ENCODE results near the gene POLG.

POLG gene

DNA sequence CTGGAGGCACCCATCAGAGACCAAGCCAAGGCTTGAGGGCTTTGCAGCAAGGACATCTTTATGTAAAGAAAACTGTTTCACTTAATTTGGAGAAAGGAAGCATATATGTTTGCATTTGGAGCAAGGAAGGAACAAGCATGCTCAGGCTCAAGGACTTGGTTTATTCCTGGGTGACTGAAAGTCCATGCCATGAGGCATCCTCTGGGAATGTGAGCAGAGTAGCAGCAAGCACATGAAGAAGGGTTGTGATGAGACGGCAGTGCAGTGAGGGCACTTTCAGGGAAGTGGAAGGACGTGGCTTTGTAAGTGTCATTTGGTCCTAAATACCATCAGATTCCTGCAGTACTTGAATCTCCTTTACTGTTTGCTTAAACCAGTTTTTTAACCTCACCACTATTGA is 26.8 kb downstream of the POLG start:
- H3K27ac ChIP-seq (ENCODE audit: insufficient read depth, low read length, poor library complexity, severe bottlenecking): no peak overlapping the region
- no peaks in the 10 kb centered on the region for H3K4me1 ChIP-seq (ENCODE audit: control insufficient read depth, insufficient read depth, low read length, poor library complexity, severe bottlenecking)
- DNase-seq: no peak
- no peaks in the 10 kb centered on the region for H3K9me3 ChIP-seq (ENCODE audit: control insufficient read depth, low read length)
- no peaks in the 10 kb centered on the region for H3K36me3 ChIP-seq (ENCODE audit: control insufficient read depth, insufficient read depth, low read length)
- H3K4me3 ChIP-seq (ENCODE audit: insufficient read depth, low read depth, low read length, poor library complexity, severe bottlenecking): no peak overlapping the region
- H3K27me3 ChIP-seq (replicated peaks; ENCODE audit: control insufficient read depth, insufficient read depth, low read length, poor library complexity, severe bottlenecking): no peaks in the 10 kb centered on the region

DNA sequence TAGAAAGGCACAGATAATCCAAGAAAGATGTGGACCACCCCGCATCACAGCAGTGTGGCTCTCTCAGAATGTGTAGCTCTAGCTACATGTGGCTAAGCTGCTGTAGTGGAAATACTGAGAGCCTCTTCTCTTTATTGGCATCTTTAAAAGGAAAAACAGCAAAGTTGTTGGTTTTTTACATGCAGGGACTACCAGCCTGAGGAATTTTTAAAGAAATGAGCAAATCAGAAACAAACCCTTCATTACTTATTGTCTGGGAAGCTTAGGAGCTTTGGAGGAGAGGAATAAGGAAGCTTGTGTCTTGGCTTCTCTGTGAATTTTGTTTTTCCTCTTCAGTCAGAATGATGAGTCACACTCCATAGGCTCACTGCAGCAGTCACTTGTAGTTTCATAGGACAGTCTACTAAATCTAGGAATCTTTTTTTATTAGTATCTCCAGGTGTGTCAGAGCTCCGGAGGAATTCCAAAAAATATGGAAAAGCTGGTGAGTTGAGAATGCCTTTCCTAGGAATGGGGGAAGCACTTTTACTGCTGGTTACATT is 27.5 kb downstream of the POLG start:
- Histone ChIP-seq H3K27ac (ENCODE audit: insufficient read depth, low read length, poor library complexity, severe bottlenecking) (no peak overlapping the region), H3K36me3 (ENCODE audit: control insufficient read depth, insufficient read depth, low read length) (no peaks in the 10 kb centered on the region), H3K4me1 (ENCODE audit: control insufficient read depth, insufficient read depth, low read length, poor library complexity, severe bottlenecking) (no peaks in the 10 kb centered on the region), H3K27me3 (replicated peaks; ENCODE audit: control insufficient read depth, insufficient read depth, low read length, poor library complexity, severe bottlenecking) (no peaks in the 10 kb centered on the region), H3K9me3 (ENCODE audit: control insufficient read depth, low read length) (no peaks in the 10 kb centered on the region), H3K4me3 (ENCODE audit: insufficient read depth, low read depth, low read length, poor library complexity, severe bottlenecking) (no peak overlapping the region)
- DNase-seq: no peak

DNA sequence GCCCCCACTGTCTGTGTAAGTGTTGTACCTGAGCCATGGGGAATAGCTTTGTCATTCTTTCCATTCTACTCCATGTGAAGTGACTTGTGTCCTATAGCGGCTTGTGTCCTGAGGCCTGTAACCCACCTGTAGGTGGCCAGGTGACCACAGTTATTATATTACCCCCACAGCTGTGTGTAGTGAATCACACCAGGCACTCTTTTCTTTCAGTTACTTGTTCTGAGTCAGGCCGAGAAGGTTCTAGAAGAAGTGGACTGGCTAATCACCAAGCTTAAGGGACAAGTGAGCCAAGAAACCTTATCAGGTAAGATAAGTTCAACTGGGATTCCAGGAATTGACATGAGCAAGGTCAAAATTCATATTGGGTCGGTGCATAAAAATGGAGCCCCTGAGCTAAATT is 29.2 kb downstream of the POLG start:
- Histone ChIP-seq H3K27me3 (replicated peaks; ENCODE audit: control insufficient read depth, insufficient read depth, low read length, poor library complexity, severe bottlenecking) (no peaks in the 10 kb centered on the region), H3K9me3 (ENCODE audit: control insufficient read depth, low read length) (no peaks in the 10 kb centered on the region), H3K4me1 (ENCODE audit: control insufficient read depth, insufficient read depth, low read length, poor library complexity, severe bottlenecking) (no peaks in the 10 kb centered on the region), H3K27ac (ENCODE audit: insufficient read depth, low read length, poor library complexity, severe bottlenecking) (no peak overlapping the region), H3K4me3 (ENCODE audit: insufficient read depth, low read depth, low read length, poor library complexity, severe bottlenecking) (no peak overlapping the region), H3K36me3 (ENCODE audit: control insufficient read depth, insufficient read depth, low read length) (no peaks in the 10 kb centered on the region)
- no peak for DNase-seq

DNA sequence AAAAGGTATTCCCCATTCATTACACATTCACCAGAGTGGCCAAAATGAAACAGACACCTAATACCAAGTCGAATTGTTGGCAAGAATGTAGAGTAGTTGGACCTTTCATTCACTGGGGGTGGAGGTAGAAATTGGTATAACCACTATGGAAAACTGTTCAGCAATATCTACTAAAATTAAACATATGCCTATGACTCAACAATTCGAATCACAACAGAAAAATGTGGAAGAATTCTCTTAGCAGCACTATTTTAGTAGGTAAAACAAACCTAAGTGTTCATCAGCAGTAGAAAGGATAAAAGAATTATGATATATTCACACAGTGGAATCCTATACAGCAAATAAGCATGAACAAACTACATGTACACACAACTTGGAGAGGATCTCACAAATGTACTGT is 30.6 kb downstream of the POLG start:
- Histone ChIP-seq H3K9me3 (ENCODE audit: control insufficient read depth, low read length) (no peaks in the 10 kb centered on the region), H3K27ac (ENCODE audit: insufficient read depth, low read length, poor library complexity, severe bottlenecking) (no peak overlapping the region), H3K4me3 (ENCODE audit: insufficient read depth, low read depth, low read length, poor library complexity, severe bottlenecking) (no peak overlapping the region), H3K36me3 (ENCODE audit: control insufficient read depth, insufficient read depth, low read length) (no peaks in the 10 kb centered on the region), H3K27me3 (replicated peaks; ENCODE audit: control insufficient read depth, insufficient read depth, low read length, poor library complexity, severe bottlenecking) (no peaks in the 10 kb centered on the region), H3K4me1 (ENCODE audit: control insufficient read depth, insufficient read depth, low read length, poor library complexity, severe bottlenecking) (no peaks in the 10 kb centered on the region)
- DNase-seq: no peak

DNA sequence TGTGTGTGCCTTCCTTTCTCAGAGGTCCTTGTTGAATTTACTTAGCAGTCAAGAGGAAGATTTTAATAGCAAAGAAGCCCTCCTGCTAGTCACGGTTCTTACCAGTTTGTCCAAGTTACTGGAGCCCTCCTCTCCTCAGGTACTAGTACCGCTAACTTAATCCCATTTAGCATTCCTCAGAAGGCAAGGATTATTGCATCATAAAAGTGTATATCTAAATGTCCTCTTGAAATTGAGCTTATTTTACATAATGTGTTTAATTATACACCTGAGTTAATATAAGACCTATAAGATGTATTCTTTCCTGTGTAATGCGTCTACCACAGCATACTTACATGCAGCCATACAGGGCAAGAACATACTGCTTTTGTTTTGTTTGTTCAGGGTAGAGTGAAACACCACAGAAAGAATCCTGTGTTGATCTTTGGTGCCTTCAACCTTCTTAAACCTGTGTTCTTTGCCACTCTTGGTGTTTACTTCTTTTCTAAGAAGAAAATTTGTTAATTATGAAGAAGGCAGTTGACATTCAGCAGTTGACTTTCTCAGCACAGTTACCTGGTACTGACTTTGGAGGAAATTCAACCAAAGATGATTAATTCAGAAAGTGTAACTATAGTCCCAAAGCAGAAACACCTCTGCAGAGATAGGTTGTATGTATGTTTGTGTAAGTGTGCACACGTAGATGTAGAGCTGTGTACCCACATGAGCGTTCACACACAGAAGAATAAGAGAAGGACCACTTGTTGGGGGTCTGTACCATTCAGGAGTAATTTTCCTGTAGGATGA is 33.1 kb downstream of the POLG start:
- DNase-seq: no peak
- no peak overlapping the region for H3K27ac ChIP-seq (ENCODE audit: insufficient read depth, low read length, poor library complexity, severe bottlenecking)
- no peaks in the 10 kb centered on the region for H3K27me3 ChIP-seq (replicated peaks; ENCODE audit: control insufficient read depth, insufficient read depth, low read length, poor library complexity, severe bottlenecking)
- H3K4me1 ChIP-seq (ENCODE audit: control insufficient read depth, insufficient read depth, low read length, poor library complexity, severe bottlenecking): no peaks in the 10 kb centered on the region
- no peak overlapping the region for H3K4me3 ChIP-seq (ENCODE audit: insufficient read depth, low read depth, low read length, poor library complexity, severe bottlenecking)
- H3K36me3 ChIP-seq (ENCODE audit: control insufficient read depth, insufficient read depth, low read length): no peaks in the 10 kb centered on the region
- H3K9me3 ChIP-seq (ENCODE audit: control insufficient read depth, low read length): no peaks in the 10 kb centered on the region

DNA sequence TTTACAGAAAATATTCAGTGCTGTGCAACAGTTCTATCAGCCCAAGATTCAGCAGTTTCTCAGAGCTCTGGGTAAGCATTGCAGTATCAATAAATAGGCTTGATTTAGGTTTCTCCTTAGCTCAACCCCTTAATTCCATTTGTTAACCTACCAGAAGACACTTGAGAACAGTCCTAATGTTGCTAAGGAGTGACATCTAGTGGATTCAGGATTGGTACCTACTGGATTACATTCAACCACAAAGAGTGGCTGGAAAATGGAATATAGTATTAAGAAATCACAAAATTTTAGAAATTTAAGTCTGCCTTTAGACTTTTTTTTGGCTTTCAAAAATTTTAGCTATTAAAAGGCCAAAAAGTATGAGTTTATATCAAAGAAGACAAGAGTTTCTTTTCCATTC is 34.7 kb downstream of the POLG start:
- Histone ChIP-seq H3K9me3 (ENCODE audit: control insufficient read depth, low read length) (no peaks in the 10 kb centered on the region), H3K27me3 (replicated peaks; ENCODE audit: control insufficient read depth, insufficient read depth, low read length, poor library complexity, severe bottlenecking) (no peaks in the 10 kb centered on the region), H3K36me3 (ENCODE audit: control insufficient read depth, insufficient read depth, low read length) (no peaks in the 10 kb centered on the region), H3K4me1 (ENCODE audit: control insufficient read depth, insufficient read depth, low read length, poor library complexity, severe bottlenecking) (no peaks in the 10 kb centered on the region), H3K4me3 (ENCODE audit: insufficient read depth, low read depth, low read length, poor library complexity, severe bottlenecking) (no peak overlapping the region), H3K27ac (ENCODE audit: insufficient read depth, low read length, poor library complexity, severe bottlenecking) (no peak overlapping the region)
- DNase-seq: no peak

DNA sequence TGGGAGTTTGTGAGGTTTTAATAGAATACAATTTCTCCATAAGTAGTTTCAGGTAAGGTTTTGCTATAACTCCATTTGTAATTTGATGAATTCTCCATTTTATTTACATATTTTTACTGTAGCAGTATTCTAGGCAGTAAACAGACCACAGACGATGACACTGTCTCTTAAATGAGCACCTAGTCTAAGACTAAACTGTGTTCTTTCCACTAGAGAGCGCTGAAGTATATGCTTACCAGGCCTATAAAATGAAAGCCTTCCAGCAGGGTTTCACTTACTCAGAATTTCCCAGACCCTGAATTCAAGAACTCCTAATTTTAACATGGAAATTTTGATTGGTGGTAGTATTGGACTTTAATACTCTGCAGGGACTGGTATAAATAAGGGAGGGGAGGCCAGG is 41.6 kb downstream of the POLG start:
- H3K27me3 ChIP-seq (replicated peaks; ENCODE audit: control insufficient read depth, insufficient read depth, low read length, poor library complexity, severe bottlenecking): no peaks in the 10 kb centered on the region
- no peak overlapping the region for H3K27ac ChIP-seq (ENCODE audit: insufficient read depth, low read length, poor library complexity, severe bottlenecking)
- peaks cover 5% of the 10 kb centered on the region for H3K36me3 ChIP-seq (ENCODE audit: control insufficient read depth, insufficient read depth, low read length)
- no peak for DNase-seq
- H3K4me3 ChIP-seq (ENCODE audit: insufficient read depth, low read depth, low read length, poor library complexity, severe bottlenecking): no peak overlapping the region
- no peaks in the 10 kb centered on the region for H3K4me1 ChIP-seq (ENCODE audit: control insufficient read depth, insufficient read depth, low read length, poor library complexity, severe bottlenecking)
- no peaks in the 10 kb centered on the region for H3K9me3 ChIP-seq (ENCODE audit: control insufficient read depth, low read length)

DNA sequence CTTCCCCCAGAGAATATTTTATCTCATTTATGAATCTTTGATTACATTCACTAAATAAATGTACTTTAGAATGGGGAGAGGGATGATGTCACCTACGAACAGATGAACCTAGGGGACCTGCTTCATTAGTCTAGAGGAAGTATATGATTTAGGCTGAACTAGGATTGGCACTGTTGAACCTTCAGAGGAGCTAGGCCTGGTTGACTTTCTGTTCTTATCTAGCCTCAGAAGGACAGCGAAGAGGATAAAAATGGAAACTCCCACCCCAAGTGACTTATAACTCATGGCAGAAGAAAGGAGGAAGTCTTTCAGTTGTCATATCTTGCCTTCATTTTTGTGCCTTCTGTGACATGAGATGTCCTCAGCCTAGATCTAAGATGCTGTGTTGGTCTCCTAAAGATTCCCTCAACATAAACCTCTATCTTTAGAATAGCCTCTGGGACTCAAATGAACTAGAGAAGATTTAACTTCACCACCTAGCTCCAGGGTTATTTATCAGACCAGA is 42.6 kb downstream of the POLG start:
- Histone ChIP-seq H3K36me3 (ENCODE audit: control insufficient read depth, insufficient read depth, low read length) (peaks cover 5% of the 10 kb centered on the region), H3K27ac (ENCODE audit: insufficient read depth, low read length, poor library complexity, severe bottlenecking) (no peak overlapping the region), H3K4me1 (ENCODE audit: control insufficient read depth, insufficient read depth, low read length, poor library complexity, severe bottlenecking) (no peaks in the 10 kb centered on the region), H3K4me3 (ENCODE audit: insufficient read depth, low read depth, low read length, poor library complexity, severe bottlenecking) (no peak overlapping the region), H3K27me3 (replicated peaks; ENCODE audit: control insufficient read depth, insufficient read depth, low read length, poor library complexity, severe bottlenecking) (no peaks in the 10 kb centered on the region), H3K9me3 (ENCODE audit: control insufficient read depth, low read length) (no peaks in the 10 kb centered on the region)
- no peak for DNase-seq

DNA sequence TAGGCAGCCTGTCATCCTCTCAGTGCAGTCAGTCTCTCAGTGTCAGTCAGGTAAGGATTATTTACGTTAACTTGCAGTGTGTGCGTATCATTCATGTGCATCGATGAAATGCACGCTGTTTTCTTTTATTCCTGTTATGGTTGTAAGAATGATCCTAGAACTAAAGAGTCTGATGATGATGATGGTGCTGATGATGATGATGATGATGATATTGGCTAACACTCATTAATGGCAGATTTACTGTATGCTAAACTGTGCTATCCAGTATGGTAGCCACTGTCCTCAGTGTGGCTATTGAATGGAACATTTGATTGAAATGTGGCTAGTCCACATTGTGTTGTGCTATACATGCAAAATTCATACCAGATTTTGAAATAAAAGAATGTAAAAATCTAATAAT is 51.4 kb downstream of the POLG start:
- H3K27me3 ChIP-seq (replicated peaks; ENCODE audit: control insufficient read depth, insufficient read depth, low read length, poor library complexity, severe bottlenecking): no peaks in the 10 kb centered on the region
- H3K27ac ChIP-seq (ENCODE audit: insufficient read depth, low read length, poor library complexity, severe bottlenecking): no peak overlapping the region
- H3K4me3 ChIP-seq (ENCODE audit: insufficient read depth, low read depth, low read length, poor library complexity, severe bottlenecking): no peak overlapping the region
- DNase-seq: no peak
- no peaks in the 10 kb centered on the region for H3K9me3 ChIP-seq (ENCODE audit: control insufficient read depth, low read length)
- H3K36me3 ChIP-seq (ENCODE audit: control insufficient read depth, insufficient read depth, low read length): no peaks in the 10 kb centered on the region
- H3K4me1 ChIP-seq (ENCODE audit: control insufficient read depth, insufficient read depth, low read length, poor library complexity, severe bottlenecking): no peaks in the 10 kb centered on the region

DNA sequence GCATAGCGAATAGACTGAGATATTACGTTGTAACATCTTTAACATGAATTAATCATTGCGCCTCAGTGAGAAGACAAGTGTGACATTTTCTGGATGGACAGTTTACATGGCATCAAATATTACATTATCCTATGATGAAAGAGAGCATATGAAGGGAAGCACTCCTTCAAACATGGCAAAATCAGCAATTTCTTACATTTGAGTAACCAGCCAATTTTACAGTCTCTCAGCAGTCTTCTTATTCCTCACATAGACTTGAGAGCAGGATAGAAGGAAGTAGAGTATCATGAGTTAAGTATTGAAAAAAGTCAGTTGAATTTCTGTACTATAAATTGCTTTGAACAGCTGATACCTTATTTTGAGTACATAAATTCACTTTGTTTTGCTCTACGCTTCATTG is 52.0 kb downstream of the POLG start:
- H3K4me1 ChIP-seq (ENCODE audit: control insufficient read depth, insufficient read depth, low read length, poor library complexity, severe bottlenecking): no peaks in the 10 kb centered on the region
- H3K9me3 ChIP-seq (ENCODE audit: control insufficient read depth, low read length): no peaks in the 10 kb centered on the region
- no peak overlapping the region for H3K27ac ChIP-seq (ENCODE audit: insufficient read depth, low read length, poor library complexity, severe bottlenecking)
- H3K36me3 ChIP-seq (ENCODE audit: control insufficient read depth, insufficient read depth, low read length): no peaks in the 10 kb centered on the region
- no peaks in the 10 kb centered on the region for H3K27me3 ChIP-seq (replicated peaks; ENCODE audit: control insufficient read depth, insufficient read depth, low read length, poor library complexity, severe bottlenecking)
- DNase-seq: no peak
- no peak overlapping the region for H3K4me3 ChIP-seq (ENCODE audit: insufficient read depth, low read depth, low read length, poor library complexity, severe bottlenecking)

Data from effector memory CD4-positive, alpha-beta T cell (primary cell).